GM12891 (cell line): ENCODE data around the gene HELQ.

Source experiments
- POLR2A ChIP-seq: IDR thresholded peaks from 2 replicates; pipeline ENCODE4 v1.6.1; 2011; ENCODE audit warnings: low read depth, low read length, control low read depth
- POLR2AphosphoS5 ChIP-seq: IDR thresholded peaks from 2 replicates; pipeline ENCODE4 v1.6.1; 2011; ENCODE audit warnings: low read depth, low read length, control low read depth
- TAF1 ChIP-seq: IDR thresholded peaks from 2 replicates; pipeline ENCODE4 v1.6.1; 2011; ENCODE audit warnings: low read depth, low read length, control low read depth

- no peak for TF ChIP-seq POLR2AphosphoS5
- no peak for TF ChIP-seq POLR2A
- TF ChIP-seq TAF1, result no peak
Measured at GRCh38 chr4:83436680-83437079, 18.9 kb downstream of the HELQ start.
